HepG2 (cell line): ENCODE data around the gene COL2A1. TPM values are rescaled to one million over a fixed set of nuclear protein-coding genes. Genes with fewer than 3 reads are reported as not detected.

ENCODE experiments used
- GABPB1 ChIP-seq: IDR thresholded peaks from 2 replicates; pipeline ENCODE4 v1.6.1; 2016; ENCODE audit warnings: mild to moderate bottlenecking, missing genetic modification reagents, moderate library complexity, missing compliant biosample characterization
- GFI1 ChIP-seq: sonication (generic); formaldehyde crosslinking; IDR thresholded peaks from 2 replicates; pipeline ENCODE4 v1.5.0; 2020; ENCODE audit warnings: missing genetic modification reagents, mild to moderate bottlenecking, borderline replicate concordance
- MAZ ChIP-seq, 2 experiments: sonication (generic) in 1 of 2; formaldehyde crosslinking in 1 of 2; IDR thresholded peaks; 2 replicates each; pipeline versions ENCODE4 v1.5.0 to v1.6.1; 2012 to 2020; ENCODE audit warnings: low read depth in 2 of 2, mild to moderate bottlenecking in 2 of 2, borderline replicate concordance in 1 of 2, improper control_type of control experiment in 1 of 2, low read length in 1 of 2, missing genetic modification reagents in 1 of 2, moderate library complexity in 1 of 2
- NR2C2 ChIP-seq: sonication (generic); formaldehyde crosslinking; IDR thresholded peaks from 2 replicates; pipeline ENCODE4 v1.4.0; 2020; ENCODE audit warnings: missing genetic modification reagents, mild to moderate bottlenecking, moderate library complexity, borderline replicate concordance
- RFX5 ChIP-seq: IDR thresholded peaks from 2 replicates; pipeline ENCODE4 v1.6.1; 2011; ENCODE audit warnings: low read depth, low read length, improper control_type of control experiment
- RNF219 ChIP-seq: sonication (generic); formaldehyde crosslinking; IDR thresholded peaks from 2 replicates; pipeline ENCODE4 v1.5.0; 2020; ENCODE audit warnings: mild to moderate bottlenecking, missing genetic modification reagents
- SAFB2 ChIP-seq: sonication (generic); formaldehyde crosslinking; IDR thresholded peaks from 2 replicates; pipeline ENCODE4 v1.5.1; 2020; ENCODE audit warnings: missing genetic modification reagents, low read depth, mild to moderate bottlenecking, borderline replicate concordance
- SALL1 ChIP-seq: sonication (generic); formaldehyde crosslinking; IDR thresholded peaks from 2 replicates; pipeline ENCODE4 v1.8.0; 2022; ENCODE audit warnings: mild to moderate bottlenecking, missing genetic modification reagents
- SUZ12 ChIP-seq: fragments of 150-350 bp; IDR thresholded peaks from 2 replicates; pipeline ENCODE4 v1.6.1; 2014; ENCODE audit warnings: low read depth, low read length
- ZFX ChIP-seq: sonication (generic); formaldehyde crosslinking; IDR thresholded peaks from 2 replicates; pipeline ENCODE4 v1.4.0; 2020; ENCODE audit warnings: mild to moderate bottlenecking, low read depth, missing genetic modification reagents, moderate library complexity
- ZNF263 ChIP-seq: sonication (generic); formaldehyde crosslinking; IDR thresholded peaks from 2 replicates; pipeline ENCODE4 v1.4.0; 2020; ENCODE audit warnings: missing genetic modification reagents
- polyA plus RNA-seq, 8 experiments: library from polyadenylated mRNA; depleted of rRNA in 3 of 8; stranded (reverse) in 7 of 8; unstranded in 1 of 8; fragments of >200 nt; fragmentation: Illumina TruSeq in 4 of 8; extraction: Trizol in 4 of 8; gene quantifications; 2 replicates each; pipeline versions ENCODE4 v1.2.1 to v1.2.3, GENCODE V29; 2011 to 2016; ENCODE audit warnings: low read depth in 4 of 8, missing spikeins in 1 of 8, mixed read lengths in 1 of 8; ENCODE audit not compliant: insufficient read depth in 1 of 8
- total RNA-seq, 5 experiments: library from RNA; depleted of rRNA; stranded (reverse); fragments of >200 nt; fragmentation: Illumina TruSeq; extraction: Trizol; gene quantifications; 2 replicates each; pipeline ENCODE4 v1.2.3, GENCODE V29; 2016; ENCODE audit warnings: low read depth in 1 of 5
- TF ChIP-seq, protein P1 (sequence below), 2 experiments: sonication (generic) in 1 of 2; formaldehyde crosslinking in 1 of 2; IDR thresholded peaks; 2 replicates each; pipeline versions ENCODE4 v1.4.0 to v1.6.1; 2018 to 2020; ENCODE audit warnings: missing genetic modification reagents in 2 of 2, borderline replicate concordance in 1 of 2, low read depth in 1 of 2, mild to moderate bottlenecking in 1 of 2, missing biosample characterization in 1 of 2
- TF ChIP-seq, protein P2 (sequence below): sonication (generic); formaldehyde crosslinking; IDR thresholded peaks from 2 replicates; pipeline ENCODE4 v1.9.0; 2021; ENCODE audit warnings: missing genetic modification reagents, borderline replicate concordance
- TF ChIP-seq, protein P3 (sequence below): sonication (generic); formaldehyde crosslinking; IDR thresholded peaks from 2 replicates; pipeline ENCODE4 v1.5.1; 2020; ENCODE audit warnings: mild to moderate bottlenecking, missing genetic modification reagents, moderate library complexity
- TF ChIP-seq, protein P4 (sequence below): sonication (generic); formaldehyde crosslinking; IDR thresholded peaks from 2 replicates; pipeline ENCODE4 v1.5.0; 2020; ENCODE audit warnings: missing genetic modification reagents

COL2A1 gene
- total and polyA plus RNA-seq, 2 of the 13 experiments (the other 11 are each of a cell fraction or from before 2014, with no cell fraction given): 7.4 to 38.3 TPM

DNA sequence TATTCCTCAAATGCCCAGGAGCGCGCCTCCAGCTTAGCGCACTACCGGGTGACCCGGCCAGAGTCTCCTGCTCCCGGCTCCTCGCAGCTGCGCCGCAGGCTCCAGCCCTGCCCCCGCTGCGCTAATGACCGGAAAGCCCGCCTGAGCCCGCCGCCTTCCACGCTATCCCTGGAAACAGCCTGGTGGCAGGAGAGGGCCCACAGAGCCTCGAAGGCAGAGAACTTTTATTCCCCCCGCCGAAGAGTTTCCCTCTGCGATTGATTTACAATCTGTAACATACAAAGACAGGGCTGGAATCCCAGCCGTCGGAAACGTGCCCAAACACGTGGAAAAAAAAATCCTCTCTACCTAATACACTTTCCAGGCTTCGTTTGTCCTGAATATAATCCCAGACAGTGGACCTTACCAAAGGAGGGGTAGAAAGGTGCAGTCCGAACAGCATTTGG lies 1.5 kb downstream of the COL2A1 start (continued):
- TF ChIP-seq, protein P1, sequence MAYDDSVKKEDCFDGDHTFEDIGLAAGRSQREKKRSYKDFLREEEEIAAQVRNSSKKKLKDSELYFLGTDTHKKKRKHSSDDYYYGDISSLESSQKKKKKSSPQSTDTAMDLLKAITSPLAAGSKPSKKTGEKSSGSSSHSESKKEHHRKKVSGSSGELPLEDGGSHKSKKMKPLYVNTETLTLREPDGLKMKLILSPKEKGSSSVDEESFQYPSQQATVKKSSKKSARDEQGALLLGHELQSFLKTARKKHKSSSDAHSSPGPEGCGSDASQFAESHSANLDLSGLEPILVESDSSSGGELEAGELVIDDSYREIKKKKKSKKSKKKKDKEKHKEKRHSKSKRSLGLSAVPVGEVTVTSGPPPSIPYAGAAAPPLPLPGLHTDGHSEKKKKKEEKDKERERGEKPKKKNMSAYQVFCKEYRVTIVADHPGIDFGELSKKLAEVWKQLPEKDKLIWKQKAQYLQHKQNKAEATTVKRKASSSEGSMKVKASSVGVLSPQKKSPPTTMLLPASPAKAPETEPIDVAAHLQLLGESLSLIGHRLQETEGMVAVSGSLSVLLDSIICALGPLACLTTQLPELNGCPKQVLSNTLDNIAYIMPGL (CRISPR knock-in tag; IDR thresholded peaks at IDR 0.05; ENCODE audit: borderline replicate concordance in 1 of 2, low read depth in 1 of 2): no peak
- TF ChIP-seq RFX5: no peak
- peak; percentile 38 for TF ChIP-seq SALL1 (CRISPR knock-in tag)
- no peak for TF ChIP-seq MAZ (IDR thresholded peaks at IDR 0.05; ENCODE audit: borderline replicate concordance, low read depth, low read length)
- TF ChIP-seq MAZ (CRISPR knock-in tag; IDR thresholded peaks at IDR 0.05; ENCODE audit: low read depth): peak; percentile 46; the same call in 1 of the 2 replicates
- TF ChIP-seq SAFB2 (CRISPR knock-in tag): 0 out of 2 replicates have a peak, but pooled peaks have one; percentile 15
- no peak for TF ChIP-seq GFI1 (CRISPR knock-in tag)
- TF ChIP-seq RNF219 (CRISPR knock-in tag): no peak
- TF ChIP-seq, protein P2, sequence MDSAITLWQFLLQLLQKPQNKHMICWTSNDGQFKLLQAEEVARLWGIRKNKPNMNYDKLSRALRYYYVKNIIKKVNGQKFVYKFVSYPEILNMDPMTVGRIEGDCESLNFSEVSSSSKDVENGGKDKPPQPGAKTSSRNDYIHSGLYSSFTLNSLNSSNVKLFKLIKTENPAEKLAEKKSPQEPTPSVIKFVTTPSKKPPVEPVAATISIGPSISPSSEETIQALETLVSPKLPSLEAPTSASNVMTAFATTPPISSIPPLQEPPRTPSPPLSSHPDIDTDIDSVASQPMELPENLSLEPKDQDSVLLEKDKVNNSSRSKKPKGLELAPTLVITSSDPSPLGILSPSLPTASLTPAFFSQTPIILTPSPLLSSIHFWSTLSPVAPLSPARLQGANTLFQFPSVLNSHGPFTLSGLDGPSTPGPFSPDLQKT: no peak
- TF ChIP-seq, protein P3, sequence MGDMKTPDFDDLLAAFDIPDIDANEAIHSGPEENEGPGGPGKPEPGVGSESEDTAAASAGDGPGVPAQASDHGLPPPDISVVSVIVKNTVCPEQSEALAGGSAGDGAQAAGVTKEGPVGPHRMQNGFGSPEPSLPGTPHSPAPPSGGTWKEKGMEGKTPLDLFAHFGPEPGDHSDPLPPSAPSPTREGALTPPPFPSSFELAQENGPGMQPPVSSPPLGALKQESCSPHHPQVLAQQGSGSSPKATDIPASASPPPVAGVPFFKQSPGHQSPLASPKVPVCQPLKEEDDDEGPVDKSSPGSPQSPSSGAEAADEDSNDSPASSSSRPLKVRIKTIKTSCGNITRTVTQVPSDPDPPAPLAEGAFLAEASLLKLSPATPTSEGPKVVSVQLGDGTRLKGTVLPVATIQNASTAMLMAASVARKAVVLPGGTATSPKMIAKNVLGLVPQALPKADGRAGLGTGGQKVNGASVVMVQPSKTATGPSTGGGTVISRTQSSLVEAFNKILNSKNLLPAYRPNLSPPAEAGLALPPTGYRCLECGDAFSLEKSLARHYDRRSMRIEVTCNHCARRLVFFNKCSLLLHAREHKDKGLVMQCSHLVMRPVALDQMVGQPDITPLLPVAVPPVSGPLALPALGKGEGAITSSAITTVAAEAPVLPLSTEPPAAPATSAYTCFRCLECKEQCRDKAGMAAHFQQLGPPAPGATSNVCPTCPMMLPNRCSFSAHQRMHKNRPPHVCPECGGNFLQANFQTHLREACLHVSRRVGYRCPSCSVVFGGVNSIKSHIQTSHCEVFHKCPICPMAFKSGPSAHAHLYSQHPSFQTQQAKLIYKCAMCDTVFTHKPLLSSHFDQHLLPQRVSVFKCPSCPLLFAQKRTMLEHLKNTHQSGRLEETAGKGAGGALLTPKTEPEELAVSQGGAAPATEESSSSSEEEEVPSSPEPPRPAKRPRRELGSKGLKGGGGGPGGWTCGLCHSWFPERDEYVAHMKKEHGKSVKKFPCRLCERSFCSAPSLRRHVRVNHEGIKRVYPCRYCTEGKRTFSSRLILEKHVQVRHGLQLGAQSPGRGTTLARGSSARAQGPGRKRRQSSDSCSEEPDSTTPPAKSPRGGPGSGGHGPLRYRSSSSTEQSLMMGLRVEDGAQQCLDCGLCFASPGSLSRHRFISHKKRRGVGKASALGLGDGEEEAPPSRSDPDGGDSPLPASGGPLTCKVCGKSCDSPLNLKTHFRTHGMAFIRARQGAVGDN (CRISPR knock-in tag): peak; percentile 69
- TF ChIP-seq GABPB1: peak; percentile 59; the same call in 1 of the 2 replicates
- TF ChIP-seq NR2C2 (CRISPR knock-in tag): no peak
- TF ChIP-seq, protein P4, sequence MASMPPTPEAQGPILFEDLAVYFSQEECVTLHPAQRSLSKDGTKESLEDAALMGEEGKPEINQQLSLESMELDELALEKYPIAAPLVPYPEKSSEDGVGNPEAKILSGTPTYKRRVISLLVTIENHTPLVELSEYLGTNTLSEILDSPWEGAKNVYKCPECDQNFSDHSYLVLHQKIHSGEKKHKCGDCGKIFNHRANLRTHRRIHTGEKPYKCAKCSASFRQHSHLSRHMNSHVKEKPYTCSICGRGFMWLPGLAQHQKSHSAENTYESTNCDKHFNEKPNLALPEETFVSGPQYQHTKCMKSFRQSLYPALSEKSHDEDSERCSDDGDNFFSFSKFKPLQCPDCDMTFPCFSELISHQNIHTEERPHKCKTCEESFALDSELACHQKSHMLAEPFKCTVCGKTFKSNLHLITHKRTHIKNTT (CRISPR knock-in tag): no peak
- no peak for TF ChIP-seq SUZ12
- TF ChIP-seq ZFX: no peak
- no peak for TF ChIP-seq ZNF263 (CRISPR knock-in tag)
